GM18873 (cell line): Measurements from ENCODE around the gene VPS33A.

ENCODE experiments used
- ATAC-seq: cut with Tn5 transposase; IDR thresholded peaks from one replicate; pipeline ENCODE4 v1.9.1; 2021; ENCODE audit warnings: mild to moderate bottlenecking, moderate library complexity, moderate number of reproducible peaks; ENCODE audit not compliant: unreplicated experiment, low FRiP score

The VPS33A gene

GRCh38 chr12:122185494-122186082, 80.7 kb downstream of the VPS33A start:
- ATAC-seq, result no peak

GRCh38 chr12:122185079-122185478, 81.2 kb downstream of the VPS33A start:
- no peak for ATAC-seq

- no peak for ATAC-seq
Measured at GRCh38 chr12:122184517-122184916, 81.8 kb downstream of the VPS33A start.

- ATAC-seq, result no peak
Measured at GRCh38 chr12:122183588-122183940, 82.7 kb downstream of the VPS33A start.

GRCh38 chr12:122182887-122183587, 83.3 kb downstream of the VPS33A start, which contains the start of gene LRRC43:
TSS of gene LRRC43 (plus strand) at chr12:122183123. CDS start at chr12:122183145, 22 bp downstream.
- ATAC-seq, result no peak
